GM18505 (cell line): ENCODE data around the gene COL23A1.

Experiments
- ATAC-seq: cut with Tn5 transposase; IDR thresholded peaks from one replicate; pipeline ENCODE4 v1.9.1; 2021; ENCODE audit not compliant: unreplicated experiment
- POLR2A ChIP-seq: IDR thresholded peaks from 4 replicates; pipeline ENCODE4 v1.6.1; 2011; ENCODE audit warnings: borderline replicate concordance; ENCODE audit not compliant: insufficient read depth, insufficient read length; ENCODE audit errors: extremely low read depth

COL23A1 gene

DNA sequence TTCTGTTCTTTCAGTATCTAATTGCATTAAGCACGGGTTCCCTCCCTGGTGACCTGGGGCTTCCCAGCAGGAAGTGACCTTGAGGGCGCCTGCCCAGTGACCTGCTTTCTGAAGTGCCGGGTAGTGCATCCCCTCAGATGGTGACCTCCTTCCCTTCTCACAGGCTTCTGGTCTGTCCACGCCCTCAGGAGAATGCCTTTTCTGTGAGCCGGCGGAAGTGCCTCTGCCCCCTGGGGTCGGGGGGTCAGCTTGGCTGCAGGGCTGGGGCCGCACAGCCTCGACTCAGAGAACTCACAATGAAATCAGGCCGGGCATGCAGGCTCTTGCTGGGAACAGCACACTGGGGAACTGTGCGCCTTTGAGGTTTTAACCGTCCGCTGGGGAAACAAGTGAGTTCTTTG, 233.1 kb downstream of the COL23A1 start:
- no peak for ATAC-seq
- no peak for TF ChIP-seq POLR2A

DNA sequence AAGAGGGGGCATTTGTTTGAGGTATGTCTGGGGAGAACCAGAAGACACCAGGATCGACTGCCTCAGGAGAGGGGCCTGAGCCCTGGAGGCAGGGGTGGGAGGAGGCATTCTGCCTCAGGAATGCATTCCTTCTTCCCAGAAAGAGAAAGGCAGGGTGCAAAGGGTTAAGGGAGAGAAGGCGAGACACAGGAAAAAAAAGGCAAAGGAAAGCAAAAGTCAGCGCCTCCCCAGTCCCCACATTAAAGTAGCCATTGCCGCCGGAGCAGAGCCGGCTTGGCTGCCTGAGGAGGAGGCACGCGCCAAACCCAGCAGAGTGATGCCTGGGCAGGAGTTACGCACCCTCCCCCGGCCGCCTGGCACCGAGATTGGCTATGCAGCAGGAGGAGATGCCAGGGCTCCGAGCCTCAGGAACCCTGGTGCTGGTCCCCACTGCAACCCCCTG, 233.7 kb downstream of the COL23A1 start:
- ATAC-seq: no peak
- no peak for TF ChIP-seq POLR2A

DNA sequence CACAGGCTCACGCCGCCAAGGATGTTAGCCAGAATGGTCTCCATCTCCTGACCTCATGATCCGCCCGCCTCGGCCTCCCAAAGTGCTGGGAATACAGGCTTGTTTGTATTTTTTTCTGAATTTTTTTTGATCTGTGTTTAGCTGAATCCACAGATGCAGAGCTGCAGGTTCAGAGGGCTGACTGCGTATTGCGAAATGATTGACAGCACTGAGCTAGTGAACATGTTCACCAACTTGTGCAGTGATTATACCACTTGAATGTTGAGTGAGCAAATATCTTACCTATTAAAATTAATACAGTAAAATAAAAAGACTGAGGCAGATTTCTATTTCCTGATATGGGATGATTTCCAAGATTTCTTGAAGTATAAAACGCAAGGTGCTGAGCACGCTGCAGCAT, 234.5 kb downstream of the COL23A1 start:
- TF ChIP-seq POLR2A: no peak
- ATAC-seq: no peak

DNA sequence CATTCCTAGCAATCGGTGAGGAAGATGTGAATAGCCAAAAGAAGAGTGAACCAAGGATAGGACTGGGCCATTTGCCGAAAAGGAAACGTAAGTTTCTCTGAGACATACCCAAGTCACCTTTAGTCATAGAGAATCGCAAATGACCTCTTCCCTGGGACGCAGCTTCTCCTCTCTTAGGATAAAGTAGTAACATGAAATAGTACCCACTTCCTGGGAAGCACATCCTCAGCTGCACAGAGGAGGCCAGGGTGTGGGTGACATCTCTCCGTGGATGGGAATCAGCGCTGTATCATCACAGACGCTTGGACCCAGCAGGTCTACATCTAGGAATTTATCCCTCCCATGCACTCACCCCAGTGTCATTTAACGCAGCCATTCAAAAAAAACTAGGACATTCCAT, 236.7 kb downstream of the COL23A1 start:
- ATAC-seq: no peak
- no peak for TF ChIP-seq POLR2A

DNA sequence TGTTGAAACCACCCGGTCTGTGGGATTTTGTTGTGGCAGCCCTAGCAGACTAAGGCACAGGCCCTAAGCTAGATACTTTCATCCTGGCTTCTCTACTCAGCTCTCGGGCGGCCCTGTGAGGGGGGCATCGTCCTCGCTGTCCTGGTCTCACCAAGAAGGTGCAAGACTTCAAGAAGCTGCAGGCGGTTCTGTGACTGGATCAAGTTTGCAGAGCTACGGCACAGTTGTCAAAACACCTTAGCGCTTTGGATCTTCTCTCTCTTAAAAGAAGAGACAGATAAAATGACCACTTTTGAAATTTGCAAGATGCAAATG, 238.2 kb downstream of the COL23A1 start:
- no peak for TF ChIP-seq POLR2A
- no peak for ATAC-seq

DNA sequence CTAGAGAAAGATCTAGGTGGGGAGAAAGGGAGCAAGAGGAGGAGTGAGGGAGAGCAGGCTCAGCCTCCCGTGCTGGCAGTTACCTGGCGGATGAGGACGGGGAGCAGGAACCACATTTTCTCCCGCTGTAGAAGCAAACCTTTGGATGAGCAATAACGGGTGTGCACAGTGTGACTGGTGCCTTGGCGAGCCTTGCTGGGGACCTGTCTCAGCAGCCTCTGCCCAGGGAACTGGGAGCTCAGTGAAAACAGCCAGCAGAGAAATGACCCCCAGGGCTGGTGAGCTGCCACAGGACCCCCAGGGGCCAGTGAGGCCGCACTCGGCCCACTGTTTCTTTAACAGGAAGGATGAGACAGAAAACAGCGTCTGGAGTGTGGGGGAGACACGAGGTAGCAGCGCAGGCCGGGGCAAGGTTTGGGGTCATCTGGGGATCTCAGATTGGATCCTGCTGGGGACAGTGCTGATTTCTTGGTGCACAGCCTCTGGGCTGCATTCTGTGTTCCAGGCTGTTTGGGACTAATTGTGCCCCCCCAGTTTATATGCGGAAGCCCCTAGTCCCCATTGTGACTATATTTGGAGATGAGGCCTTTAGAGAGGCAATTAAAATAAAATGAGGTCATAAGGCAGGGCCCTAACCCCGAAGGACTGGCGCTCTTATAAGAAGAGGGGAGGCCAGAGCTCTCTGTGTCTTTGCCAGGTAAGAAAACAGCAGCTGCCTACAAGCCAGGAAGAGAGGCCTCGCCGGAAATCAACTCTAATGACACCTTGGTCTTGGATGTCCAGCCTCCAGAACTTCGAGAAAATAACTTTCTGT, 238.8 kb downstream of the COL23A1 start:
- no peak for TF ChIP-seq POLR2A
- ATAC-seq: no peak

DNA sequence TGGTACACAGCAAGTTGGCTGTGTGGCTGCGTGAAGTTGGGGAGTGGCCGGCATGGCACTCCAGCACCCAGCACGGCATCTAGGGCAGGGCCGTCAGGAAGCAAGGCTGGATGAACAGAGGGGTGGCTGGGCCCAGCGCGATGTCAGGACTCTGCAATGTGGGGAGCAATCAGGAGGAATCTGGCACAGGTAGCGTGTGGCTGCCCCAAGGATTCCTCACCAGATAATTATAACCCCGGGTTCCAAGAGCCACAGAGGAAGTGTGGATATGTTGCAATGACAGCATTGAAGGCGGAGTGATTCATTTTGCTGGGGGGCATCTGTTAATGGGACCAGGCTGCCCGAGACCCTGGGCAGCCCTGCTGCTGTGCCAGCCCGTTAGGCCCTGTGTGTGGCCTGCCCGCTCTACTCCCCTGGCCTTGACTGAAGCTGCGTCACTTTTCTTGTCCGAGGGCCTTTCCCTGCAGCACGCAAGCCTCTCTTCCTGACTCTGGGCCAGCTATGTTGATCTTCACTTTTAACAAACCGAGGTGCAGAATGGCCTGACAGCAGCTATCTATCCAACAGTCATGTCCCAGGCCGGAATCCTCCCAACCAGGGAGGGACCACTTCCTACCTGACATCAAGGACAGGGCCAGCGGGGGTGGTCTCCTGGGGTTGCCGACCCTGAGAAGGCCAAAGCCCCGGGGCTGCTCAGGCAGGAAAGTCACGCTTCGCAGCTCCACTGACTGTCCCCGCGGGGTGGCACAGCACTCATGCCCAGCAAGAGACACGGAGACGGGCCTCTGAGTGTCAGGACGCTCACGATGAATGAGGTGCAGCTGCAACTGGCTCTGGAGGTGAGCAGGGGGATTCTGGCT, 239.6 kb downstream of the COL23A1 start:
- ATAC-seq: no peak
- no peak for TF ChIP-seq POLR2A

DNA sequence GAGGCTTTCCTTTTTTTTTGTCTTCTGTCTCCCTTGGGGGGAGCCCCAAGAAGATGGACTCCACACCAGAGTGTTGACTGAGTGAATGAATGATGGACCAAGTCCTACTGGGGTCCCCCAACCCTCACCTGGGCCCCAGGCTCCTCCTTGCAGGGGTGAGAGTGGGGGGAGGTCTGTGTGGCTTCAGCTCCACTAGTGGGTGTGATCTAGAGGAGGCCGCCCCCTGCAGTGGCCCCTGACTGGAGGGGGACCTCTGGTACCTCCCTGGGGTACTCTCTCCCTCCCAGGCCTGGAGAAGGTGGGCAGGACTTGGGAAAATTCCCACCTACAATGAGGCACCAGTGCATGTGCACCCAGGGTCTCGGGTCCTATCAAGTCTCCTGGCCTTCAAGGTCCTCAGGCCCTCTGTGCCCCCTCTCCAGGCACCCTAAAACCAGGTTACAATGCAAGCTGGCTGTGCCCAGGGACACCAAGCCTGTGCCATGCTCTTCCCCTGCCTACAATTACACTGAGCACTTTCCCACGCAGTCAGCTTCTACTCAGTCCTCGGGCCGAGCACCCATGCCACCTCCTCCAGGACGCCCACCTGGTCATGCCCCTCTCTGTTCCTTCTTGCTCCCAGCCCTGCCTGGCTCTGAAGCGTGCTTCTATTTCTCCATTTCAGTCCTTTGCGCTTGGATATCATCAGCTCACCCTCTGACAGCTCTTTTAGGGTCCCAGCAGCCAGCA, 240.4 kb downstream of the COL23A1 start:
- no peak for ATAC-seq
- TF ChIP-seq POLR2A: no peak

DNA sequence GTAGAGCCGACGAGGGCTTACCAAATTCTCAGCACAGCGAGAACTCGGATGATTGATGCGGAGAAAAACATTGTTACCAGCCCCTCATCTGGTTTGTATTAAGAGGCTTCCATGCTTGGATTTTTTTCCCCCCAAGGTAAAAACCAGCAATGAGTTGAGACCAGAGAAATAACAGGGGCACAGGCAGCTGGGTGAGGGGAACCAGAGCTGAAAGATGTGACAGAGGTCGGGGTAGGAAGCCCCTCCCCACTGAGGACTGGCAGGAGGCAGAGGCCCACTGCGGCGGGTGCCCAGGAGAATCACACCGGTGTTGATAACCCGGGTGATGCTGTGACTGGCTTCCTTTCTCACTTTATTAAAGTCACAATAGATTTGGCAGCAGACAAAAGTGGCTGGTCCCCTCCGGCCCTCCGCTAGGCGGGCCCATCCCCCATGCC, 241.1 kb downstream of the COL23A1 start:
- ATAC-seq: no peak
- TF ChIP-seq POLR2A: no peak

DNA sequence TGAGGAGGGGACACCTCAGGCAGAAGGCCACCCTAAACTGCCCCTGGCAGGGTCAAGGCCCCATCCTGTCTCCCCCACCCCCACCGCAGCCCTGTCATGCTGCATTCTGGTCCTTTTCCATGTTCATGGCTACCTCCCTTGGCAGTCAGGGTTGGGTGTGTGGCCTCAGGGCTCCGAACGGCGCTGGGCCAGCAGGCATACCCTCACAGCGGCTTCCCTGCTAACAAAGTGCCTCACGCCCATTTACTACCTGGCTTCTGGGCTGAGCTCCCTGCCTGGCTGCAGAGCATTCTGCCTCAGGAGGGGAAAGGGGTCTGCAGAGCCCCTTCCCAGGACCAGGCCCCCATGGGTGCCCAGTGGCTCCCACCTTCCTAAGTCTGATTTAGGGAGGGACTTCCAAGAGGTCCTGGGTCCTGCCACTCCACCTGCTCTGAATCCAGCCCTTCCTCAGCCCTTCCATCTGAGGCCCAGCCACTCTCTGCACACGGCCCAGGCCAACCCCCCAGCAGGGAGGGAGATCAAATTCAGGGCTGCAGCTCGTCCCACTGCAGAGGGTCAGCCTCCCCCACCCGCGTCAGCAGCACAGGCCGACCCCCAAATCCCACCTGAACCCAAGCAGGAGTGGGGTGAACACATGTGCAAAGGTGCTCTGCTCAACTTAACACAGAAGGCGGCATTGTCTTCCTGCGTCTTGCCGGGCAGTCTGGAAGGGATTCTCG, 241.7 kb downstream of the COL23A1 start:
- TF ChIP-seq POLR2A: no peak
- ATAC-seq: no peak

DNA sequence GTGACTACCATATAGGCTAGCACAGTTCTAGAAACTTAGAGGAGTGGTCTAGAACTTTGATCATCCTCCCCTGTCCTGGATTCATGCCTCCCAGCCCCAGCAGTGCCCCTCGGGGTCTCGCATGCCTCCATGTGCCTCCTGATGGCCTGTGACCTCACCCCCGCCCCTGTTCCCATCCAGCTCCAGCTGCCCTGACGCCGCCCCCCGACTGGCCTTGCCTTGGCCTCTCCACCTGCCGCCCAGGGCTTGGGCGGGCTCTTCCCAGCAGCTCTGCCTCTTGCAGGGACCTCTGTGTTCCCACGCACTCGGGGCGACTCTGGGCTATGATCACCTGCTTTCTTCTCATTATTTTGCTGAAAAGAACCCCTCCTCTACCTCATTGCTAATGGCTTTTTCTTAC, 242.2 kb downstream of the COL23A1 start:
- no peak for TF ChIP-seq POLR2A
- no peak for ATAC-seq

DNA sequence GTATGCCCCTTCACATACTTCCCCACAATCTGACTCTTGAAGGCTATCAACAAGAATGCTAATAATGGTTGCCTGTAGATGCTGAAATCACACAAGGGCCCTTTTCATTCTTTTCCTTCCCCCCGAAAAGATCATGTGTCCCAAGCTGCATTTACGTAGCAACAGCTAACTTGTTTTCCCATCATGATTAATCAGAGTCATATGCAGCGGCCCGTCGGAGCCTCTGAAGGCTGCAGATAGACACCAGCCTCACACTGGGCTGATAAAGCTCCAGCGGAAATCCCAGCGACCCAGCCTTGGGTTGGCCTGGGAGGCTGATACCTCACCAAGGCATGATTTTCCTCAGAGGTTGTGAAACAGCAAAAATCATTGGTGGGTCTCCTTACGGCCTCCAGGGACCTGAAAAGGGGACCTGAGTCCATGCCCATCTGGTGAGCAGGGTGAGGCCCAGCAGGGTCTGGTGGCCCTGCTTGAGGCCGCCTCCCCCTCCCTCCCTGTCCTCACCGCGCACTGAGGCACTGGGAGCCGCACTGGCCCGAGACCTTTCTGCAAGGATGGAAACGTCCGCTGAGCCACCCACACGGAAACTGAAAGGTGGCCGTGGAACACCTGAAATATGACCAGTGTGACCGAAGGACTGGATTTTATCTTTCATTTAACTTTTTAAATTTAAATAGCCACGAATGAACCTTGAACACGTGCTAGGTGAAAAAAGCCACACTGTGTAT, 243.4 kb downstream of the COL23A1 start:
- no peak for ATAC-seq
- no peak for TF ChIP-seq POLR2A

DNA sequence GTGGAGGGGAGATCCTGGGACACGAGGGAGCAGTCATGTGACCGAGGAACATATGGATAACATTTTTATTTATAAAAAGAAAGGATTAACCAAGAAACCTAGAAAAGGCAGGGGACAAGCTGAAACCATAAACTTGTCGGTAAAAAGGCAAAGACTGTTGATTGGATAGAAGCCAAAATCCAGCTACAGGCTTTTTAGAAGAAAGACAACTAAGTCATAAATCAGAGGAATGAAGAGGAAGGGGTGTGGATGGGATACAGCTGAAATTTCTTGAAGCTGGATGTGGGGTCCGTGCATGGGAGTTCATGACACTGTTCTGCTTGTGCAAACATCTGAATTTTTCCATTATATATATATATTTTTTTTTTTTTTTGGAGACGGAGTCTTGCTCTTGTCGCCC, 246.9 kb downstream of the COL23A1 start:
- ATAC-seq: no peak
- no peak for TF ChIP-seq POLR2A

DNA sequence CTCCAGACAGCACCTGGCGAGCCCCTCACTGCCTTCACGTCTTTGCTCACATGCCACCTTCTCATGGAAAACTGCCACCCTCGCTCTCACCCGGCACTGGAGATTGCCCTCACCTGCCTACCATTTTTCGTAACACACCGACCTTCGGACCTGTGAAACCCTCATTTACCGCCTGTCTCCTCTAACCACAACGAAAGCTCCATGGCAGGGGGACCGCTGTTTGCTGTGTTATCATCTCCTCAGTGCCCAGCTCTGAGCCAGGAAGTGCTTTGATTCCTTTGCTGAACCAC, 248.4 kb downstream of the COL23A1 start:
- TF ChIP-seq POLR2A: no peak
- no peak for ATAC-seq
